ENCODE results near the gene AGFG2.

Gene AGFG2

GRCh38 chr7:100614308-100614861 is 75.4 kb downstream of the AGFG2 start:
- DNase-seq: no peak
